Hepatocyte (in vitro differentiated cells): ENCODE measurements around the gene SPDYE4.

Experiments
- EZH2phosphoT487 ChIP-seq: fragments of 200-600 bp; sonication (generic); IDR thresholded peaks from one replicate; pipeline ENCODE4 v1.6.1; 2018; ENCODE audit warnings: antibody characterized with exemption, mild to moderate bottlenecking, low read depth, moderate library complexity; ENCODE audit not compliant: unreplicated experiment, severe bottlenecking
- TF ChIP-seq, protein P1 (sequence below): fragments of 200-600 bp; sonication (generic); IDR thresholded peaks from 2 replicates; pipeline ENCODE4 v1.5.1; 2016; ENCODE audit warnings: antibody characterized with exemption, mild to moderate bottlenecking; ENCODE audit not compliant: poor library complexity

GRCh38 chr17:8806253-8806925 is 48.0 kb upstream of the SPDYE4 start:
- TF ChIP-seq, protein P1, sequence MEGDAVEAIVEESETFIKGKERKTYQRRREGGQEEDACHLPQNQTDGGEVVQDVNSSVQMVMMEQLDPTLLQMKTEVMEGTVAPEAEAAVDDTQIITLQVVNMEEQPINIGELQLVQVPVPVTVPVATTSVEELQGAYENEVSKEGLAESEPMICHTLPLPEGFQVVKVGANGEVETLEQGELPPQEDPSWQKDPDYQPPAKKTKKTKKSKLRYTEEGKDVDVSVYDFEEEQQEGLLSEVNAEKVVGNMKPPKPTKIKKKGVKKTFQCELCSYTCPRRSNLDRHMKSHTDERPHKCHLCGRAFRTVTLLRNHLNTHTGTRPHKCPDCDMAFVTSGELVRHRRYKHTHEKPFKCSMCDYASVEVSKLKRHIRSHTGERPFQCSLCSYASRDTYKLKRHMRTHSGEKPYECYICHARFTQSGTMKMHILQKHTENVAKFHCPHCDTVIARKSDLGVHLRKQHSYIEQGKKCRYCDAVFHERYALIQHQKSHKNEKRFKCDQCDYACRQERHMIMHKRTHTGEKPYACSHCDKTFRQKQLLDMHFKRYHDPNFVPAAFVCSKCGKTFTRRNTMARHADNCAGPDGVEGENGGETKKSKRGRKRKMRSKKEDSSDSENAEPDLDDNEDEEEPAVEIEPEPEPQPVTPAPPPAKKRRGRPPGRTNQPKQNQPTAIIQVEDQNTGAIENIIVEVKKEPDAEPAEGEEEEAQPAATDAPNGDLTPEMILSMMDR: no peak
- TF ChIP-seq EZH2phosphoT487: no peak
